A673 (cell line): Measurements from ENCODE around the gene WDR43. TPM values are rescaled to one million over a fixed set of nuclear protein-coding genes. Genes with fewer than 3 reads are reported as not detected.

Source experiments
- BruUV-seq: library from RNA; stranded (reverse); fragments of 400-500 nt; replicated peaks from 2 replicates; lab custom pipeline; 2021; lab: Mats Ljungman, UMichigan
- CTCF ChIA-PET: fragments of 300-600 bp; sonication (Branson Sonifier 250); formaldehyde crosslinking; loops from one replicate; lab custom pipeline; 2022; ENCODE audit warnings: antibody characterized with exemption; lab: Charles Lee
- POLR2A ChIA-PET: fragments of 300-600 bp; sonication (Branson Sonifier 250); formaldehyde crosslinking; loops from one replicate; lab custom pipeline; 2022; ENCODE audit warnings: antibody characterized with exemption; ENCODE audit not compliant: low non-redundant PET; lab: Charles Lee
- DNase-seq: peaks from one replicate; pipeline ENCODE4 v3.0.0-alpha.2; 2015; ENCODE audit warnings: low spot score
- H3K27ac ChIP-seq: fragments of 200-600 bp; sonication (generic); 2 replicates; pipeline ENCODE4 v1.5.1; 2016; ENCODE audit warnings: mixed run types, low read depth, mild to moderate bottlenecking, mixed read lengths, antibody characterized with exemption, low read length; ENCODE audit not compliant: poor library complexity, severe bottlenecking
- H3K27me3 ChIP-seq: fragments of 200-600 bp; sonication (generic); replicated peaks from 2 replicates; pipeline ENCODE4 v1.6.1; 2017; ENCODE audit warnings: mixed run types, low read depth, mild to moderate bottlenecking, mixed read lengths, antibody characterized with exemption, low read length; ENCODE audit not compliant: insufficient read depth, poor library complexity
- H3K36me3 ChIP-seq: fragments of 200-600 bp; sonication (generic); 2 replicates; pipeline ENCODE4 v1.6.1; 2016; ENCODE audit warnings: mixed run types, mild to moderate bottlenecking, mixed read lengths, antibody characterized with exemption, low read length; ENCODE audit not compliant: insufficient read depth, poor library complexity, severe bottlenecking
- H3K4me1 ChIP-seq: fragments of 200-600 bp; sonication (generic); 2 replicates; pipeline ENCODE4 v1.6.1; 2017; ENCODE audit warnings: mixed run types, mild to moderate bottlenecking, mixed read lengths, antibody characterized with exemption, low read length; ENCODE audit not compliant: insufficient read depth, poor library complexity, severe bottlenecking
- H3K4me3 ChIP-seq: fragments of 200-600 bp; sonication (generic); 2 replicates; pipeline ENCODE4 v1.5.1; 2016; ENCODE audit warnings: low read depth, mixed run types, mild to moderate bottlenecking, mixed read lengths, low read length; ENCODE audit not compliant: poor library complexity, severe bottlenecking
- H3K9me3 ChIP-seq: fragments of 200-600 bp; sonication (generic); 2 replicates; pipeline ENCODE4 v1.6.1; 2016; ENCODE audit warnings: mixed run types, low read depth, mild to moderate bottlenecking, mixed read lengths, antibody characterized with exemption, low read length; ENCODE audit not compliant: poor library complexity, severe bottlenecking
- CTCF ChIP-seq: fragments of 300-800, 200-600 bp; sonication (generic); conservative IDR thresholded peaks from 2 replicates; pipeline ENCODE4 v1.5.1; 2017; ENCODE audit warnings: low read depth, mild to moderate bottlenecking, antibody characterized with exemption, low read length, moderate library complexity, mixed read lengths
- EZH2 ChIP-seq: fragments of 200-600 bp; sonication (generic); IDR thresholded peaks from 2 replicates; pipeline ENCODE4 v1.6.1; 2017; ENCODE audit warnings: borderline replicate concordance, low read depth, mild to moderate bottlenecking, mixed read lengths, antibody characterized with exemption, low read length; ENCODE audit not compliant: poor library complexity, severe bottlenecking
- intact Hi-C: fragments of 100-400 bp; cut with micrococcal nuclease; formaldehyde crosslinking; loops from one replicate; pipeline ENCODE4 v1.10.0; 2022; ENCODE audit not compliant: unreplicated experiment
- total RNA-seq: library from RNA; stranded (reverse); gene quantifications from 2 replicates; pipeline ENCODE4 v1.2.3, GENCODE V29; 2021

The WDR43 gene
- total RNA-seq, 1 experiment from 2014 or later: 145 TPM

GRCh38 chr2:28906376-28906775 lies 11.9 kb downstream of the WDR43 start:
- BruUV-seq: no TSS peak
- Histone ChIP-seq H3K4me3 (no peak overlapping the region), H3K9me3 (no peaks in the 10 kb centered on the region), H3K4me1 (no peaks in the 10 kb centered on the region), H3K27ac (no peak overlapping the region), H3K27me3 (no peaks in the 10 kb centered on the region), H3K36me3 (peaks cover 86% of the 10 kb centered on the region)
- DNase-seq: no peak
- POLR2A ChIA-PET: no interaction called here
- intact Hi-C loops: no loop called here
- TF ChIP-seq CTCF (no peak), EZH2 (no peak)
- CTCF ChIA-PET: no interaction called here

- H3K4me3 ChIP-seq: no peak overlapping the region
- ChIA-PET CTCF (no interaction called here), POLR2A (no interaction called here)
- no peaks in the 10 kb centered on the region for H3K9me3 ChIP-seq
- no TSS peak for BruUV-seq
- peaks cover 86% of the 10 kb centered on the region for H3K36me3 ChIP-seq
- intact Hi-C loops: no loop called here
- H3K4me1 ChIP-seq: no peaks in the 10 kb centered on the region
- no peak for DNase-seq
- TF ChIP-seq EZH2: no peak
- TF ChIP-seq CTCF: no peak
- H3K27ac ChIP-seq: no peak overlapping the region
- H3K27me3 ChIP-seq: no peaks in the 10 kb centered on the region
Observed at GRCh38 chr2:28906821-28907220, 12.4 kb downstream of the WDR43 start.

DNA sequence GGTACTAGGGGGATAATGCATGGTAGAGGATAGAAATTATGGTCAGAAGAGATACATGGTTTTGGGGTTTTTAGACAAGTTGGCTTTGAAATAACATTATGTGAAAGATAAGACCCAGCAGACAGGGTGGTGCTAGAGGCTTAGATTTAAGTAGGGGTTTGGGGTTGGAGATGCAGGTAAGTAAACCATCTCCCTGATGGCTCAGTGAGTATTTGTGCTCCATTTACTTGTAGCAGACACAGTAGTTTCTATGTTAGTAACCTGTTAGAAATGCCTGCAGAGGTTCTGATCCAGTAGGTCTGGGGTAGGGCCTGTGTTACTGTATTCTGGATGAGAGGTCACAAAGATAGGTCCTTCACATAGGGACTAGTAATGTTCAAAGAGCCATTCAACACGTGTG lies 13.7 kb downstream of the WDR43 start:
- CTCF ChIA-PET: no interaction called here
- BruUV-seq: no TSS peak
- DNase-seq: no peak
- Histone ChIP-seq H3K27ac (no peak overlapping the region), H3K27me3 (no peaks in the 10 kb centered on the region), H3K4me1 (no peaks in the 10 kb centered on the region), H3K4me3 (no peak overlapping the region), H3K9me3 (no peaks in the 10 kb centered on the region), H3K36me3 (peaks cover 85% of the 10 kb centered on the region)
- intact Hi-C loops: no loop called here
- TF ChIP-seq CTCF (no peak), EZH2 (no peak)
- POLR2A ChIA-PET: interaction anchor here (0.5 kb wide), 1 partner anchor 88 kb away, joined by 5 read pairs; no protein-coding TSS in a partner anchor
